GM12891 (cell line): ENCODE data around the gene SERTAD1.

Source experiments
- POLR2A ChIP-seq: IDR thresholded peaks from 2 replicates; pipeline ENCODE4 v1.6.1; 2011; ENCODE audit warnings: low read depth, low read length, control low read depth
- POLR2AphosphoS5 ChIP-seq: IDR thresholded peaks from 2 replicates; pipeline ENCODE4 v1.6.1; 2011; ENCODE audit warnings: low read depth, low read length, control low read depth
- SPI1 ChIP-seq: IDR thresholded peaks from 2 replicates; pipeline ENCODE4 v1.6.1; 2011; ENCODE audit warnings: low read depth, low read length, control low read depth
- TAF1 ChIP-seq: IDR thresholded peaks from 2 replicates; pipeline ENCODE4 v1.6.1; 2011; ENCODE audit warnings: low read depth, low read length, control low read depth

GRCh38 chr19:40371802-40372122 lies 54.0 kb downstream of the SERTAD1 start:
- no peak for TF ChIP-seq TAF1
- TF ChIP-seq POLR2AphosphoS5, result no peak
- no peak for TF ChIP-seq POLR2A
- no peak for TF ChIP-seq SPI1
